Neural progenitor cell (in vitro differentiated cells): ENCODE results near the gene SMOC2. TPM values are rescaled to one million over a fixed set of nuclear protein-coding genes. Genes with fewer than 3 reads are reported as not detected.

Experiments
- DNase-seq: peaks from one replicate; pipeline ENCODE4 v3.0.0-alpha.2; 2016; ENCODE audit warnings: low spot score
- H2AFZ ChIP-seq: fragments of 200-600 bp; sonication (generic); replicated peaks from 2 replicates; pipeline ENCODE4 v1.6.1; 2016; ENCODE audit warnings: antibody characterized with exemption
- H3F3A ChIP-seq: fragments of 200-600 bp; sonication (generic); 2 replicates; pipeline ENCODE4 v1.6.1; 2016; ENCODE audit warnings: antibody characterized with exemption, low read depth
- H3K27ac ChIP-seq: fragments of 200-600 bp; sonication (generic); 2 replicates; pipeline ENCODE4 v1.5.1; 2016; ENCODE audit warnings: mild to moderate bottlenecking
- H3K27me3 ChIP-seq: fragments of 200-600 bp; sonication (generic); 2 replicates; pipeline ENCODE4 v1.6.1; 2016; ENCODE audit warnings: mild to moderate bottlenecking, moderate library complexity
- H3K36me3 ChIP-seq: fragments of 200-600 bp; sonication (generic); 2 replicates; pipeline ENCODE4 v1.5.1; 2016
- H3K4me1 ChIP-seq: fragments of 200-600 bp; sonication (generic); 2 replicates; pipeline ENCODE4 v1.6.1; 2016; ENCODE audit warnings: mixed run types
- H3K4me2 ChIP-seq: fragments of 200-600 bp; sonication (generic); 2 replicates; pipeline ENCODE4 v1.6.1; 2016
- H3K4me3 ChIP-seq: fragments of 200-600 bp; sonication (generic); 2 replicates; pipeline ENCODE4 v1.5.1; 2016
- H3K79me2 ChIP-seq: fragments of 200-600 bp; sonication (generic); 2 replicates; pipeline ENCODE4 v1.6.1; 2016; ENCODE audit warnings: low read depth
- H3K9ac ChIP-seq: fragments of 200-600 bp; sonication (generic); 2 replicates; pipeline ENCODE4 v1.6.1; 2016
- H3K9me3 ChIP-seq: fragments of 200-600 bp; sonication (generic); 2 replicates; pipeline ENCODE4 v1.5.1; 2016; ENCODE audit warnings: low read depth
- H4K20me1 ChIP-seq: fragments of 200-600 bp; sonication (generic); 2 replicates; pipeline ENCODE4 v1.6.1; 2016; ENCODE audit warnings: low read depth
- H3K27ac Mint-ChIP-seq: 3 replicates; pipeline ENCODE4 v1.8.0; 2021; ENCODE audit warnings: mixed read lengths
- H3K27me3 Mint-ChIP-seq: 2 replicates; pipeline ENCODE4 v1.8.0; 2022; ENCODE audit warnings: low read depth, mild to moderate bottlenecking, inconsistent platforms, moderate library complexity, mixed read lengths; ENCODE audit not compliant: insufficient read depth
- H3K36me3 Mint-ChIP-seq: 3 replicates; pipeline ENCODE4 v1.8.0; 2021; ENCODE audit warnings: mixed read lengths
- H3K4me1 Mint-ChIP-seq: 3 replicates; pipeline ENCODE4 v1.8.0; 2021; ENCODE audit warnings: mixed read lengths
- H3K4me3 Mint-ChIP-seq: 3 replicates; pipeline ENCODE4 v1.8.0; 2021; ENCODE audit warnings: mild to moderate bottlenecking, moderate library complexity, mixed read lengths
- H3K9me3 Mint-ChIP-seq: 3 replicates; pipeline ENCODE4 v1.8.0; 2020; ENCODE audit warnings: mixed read lengths
- CTCF ChIP-seq: fragments of 200-600 bp; sonication (generic); IDR thresholded peaks from 2 replicates; pipeline ENCODE4 v1.5.1; 2017; ENCODE audit warnings: antibody characterized with exemption, mild to moderate bottlenecking
- EZH2 ChIP-seq: fragments of 200-600 bp; sonication (generic); IDR thresholded peaks from 2 replicates; pipeline ENCODE4 v1.6.1; 2017; ENCODE audit warnings: antibody characterized with exemption, mild to moderate bottlenecking, moderate library complexity
- EZH2phosphoT487 ChIP-seq: fragments of 200-600 bp; sonication (generic); IDR thresholded peaks from 2 replicates; pipeline ENCODE4 v1.6.1; 2017; ENCODE audit warnings: antibody characterized with exemption
- total RNA-seq: library from RNA; depleted of rRNA; stranded (reverse); fragments of >200 nt; gene quantifications from 2 replicates; pipeline ENCODE4 v1.2.3, GENCODE V29; 2015; ENCODE audit warnings: low replicate concordance

Gene SMOC2
- total RNA-seq, 1 donor from 2014 or later = 0.75 TPM

DNA sequence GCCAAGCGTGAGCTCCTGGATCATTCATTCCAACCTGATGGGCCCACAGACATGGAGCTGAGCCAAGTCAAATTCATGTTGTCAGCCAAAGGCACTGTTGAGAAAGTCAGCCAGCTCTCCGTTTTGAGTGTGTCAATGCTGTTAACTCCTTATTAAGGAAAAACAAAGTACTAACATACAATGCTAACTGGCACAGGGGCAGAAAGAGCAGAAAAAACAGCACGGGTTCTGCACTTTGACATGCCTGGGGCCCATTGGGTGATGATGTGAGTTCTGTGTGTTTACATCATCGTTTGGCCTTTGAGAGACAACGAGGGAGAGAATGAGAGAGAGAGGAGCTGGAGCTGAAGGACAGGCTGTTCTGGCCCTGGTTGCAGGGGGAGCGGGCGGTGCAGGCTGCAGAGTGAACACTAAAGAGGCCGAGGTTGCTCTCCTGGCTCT is 85.9 kb downstream of the SMOC2 start:
- peaks cover 23% of the 10 kb centered on the region for H3K4me1 Mint-ChIP-seq
- H3K4me3 Mint-ChIP-seq = no peak overlapping the region
- peaks cover 2% of the 10 kb centered on the region for H3K27me3 Mint-ChIP-seq
- no peak for DNase-seq
- Histone ChIP-seq H3K27ac (no peak overlapping the region), H4K20me1 (no peaks in the 10 kb centered on the region), H3K4me1 (peaks cover 8% of the 10 kb centered on the region), H3K36me3 (no peaks in the 10 kb centered on the region), H3K4me3 (no peak overlapping the region), H3K27me3 (no peaks in the 10 kb centered on the region), H3K79me2 (no peaks in the 10 kb centered on the region), H3K4me2 (no peak overlapping the region), H3K9me3 (no peaks in the 10 kb centered on the region), H3F3A (no peaks in the 10 kb centered on the region), H2AFZ (no peak overlapping the region), H3K9ac (no peak overlapping the region)
- H3K9me3 Mint-ChIP-seq = no peaks in the 10 kb centered on the region
- no peaks in the 10 kb centered on the region for H3K36me3 Mint-ChIP-seq
- H3K27ac Mint-ChIP-seq = no peak overlapping the region
- no peak for TF ChIP-seq EZH2phosphoT487
- no peak for TF ChIP-seq EZH2
- TF ChIP-seq CTCF = no peak

GRCh38 chr6:168527451-168528210 is 86.6 kb downstream of the SMOC2 start:
- H3K27me3 ChIP-seq = no peaks in the 10 kb centered on the region
- no peak overlapping the region for H3K9ac ChIP-seq
- Mint-ChIP-seq H3K27ac (no peak overlapping the region), H3K4me1 (peaks cover 30% of the 10 kb centered on the region), H3K36me3 (no peaks in the 10 kb centered on the region), H3K9me3 (no peaks in the 10 kb centered on the region), H3K27me3 (peaks cover 2% of the 10 kb centered on the region), H3K4me3 (no peak overlapping the region)
- H3K9me3 ChIP-seq = no peaks in the 10 kb centered on the region
- H3K36me3 ChIP-seq = no peaks in the 10 kb centered on the region
- H3K27ac ChIP-seq = no peak overlapping the region
- peaks cover 15% of the 10 kb centered on the region for H3K4me1 ChIP-seq
- TF ChIP-seq CTCF (no peak), EZH2 (no peak), EZH2phosphoT487 (no peak)
- H3K4me2 ChIP-seq = no peak overlapping the region
- no peaks in the 10 kb centered on the region for H4K20me1 ChIP-seq
- H3K79me2 ChIP-seq = no peaks in the 10 kb centered on the region
- no peak overlapping the region for H2AFZ ChIP-seq
- no peaks in the 10 kb centered on the region for H3F3A ChIP-seq
- H3K4me3 ChIP-seq = no peak overlapping the region
- DNase-seq = no peak

DNA sequence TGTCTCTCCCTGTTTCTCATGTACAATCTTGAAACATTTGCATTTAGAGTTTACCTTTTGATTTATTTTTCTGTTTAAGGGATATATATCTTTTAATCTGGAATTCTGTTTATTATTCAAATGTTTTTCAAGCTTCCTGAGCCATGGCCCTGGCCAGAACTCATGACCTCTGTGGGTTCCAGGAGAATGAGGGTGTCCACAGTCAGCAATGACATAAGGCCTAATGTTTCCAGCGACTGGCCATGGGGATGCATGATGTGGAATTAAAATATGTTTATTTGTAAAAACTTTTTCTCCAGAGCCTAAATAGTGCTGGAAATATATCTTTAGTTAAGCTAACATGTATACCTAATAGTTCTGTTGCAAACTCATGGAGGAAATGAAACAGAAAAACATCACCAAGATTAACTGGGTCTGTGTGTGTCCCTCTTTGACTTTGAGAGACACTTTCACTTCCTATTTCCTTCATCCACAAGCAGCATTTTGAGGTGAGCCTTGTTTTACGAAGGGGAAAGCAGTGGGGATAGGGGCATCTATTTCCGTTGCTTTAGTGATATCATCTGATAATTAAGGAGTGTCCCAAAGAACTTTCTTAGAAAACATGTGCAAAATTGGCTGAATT is 87.6 kb downstream of the SMOC2 start:
- H3K27me3 ChIP-seq = no peaks in the 10 kb centered on the region
- H3K27ac Mint-ChIP-seq = no peak overlapping the region
- DNase-seq = no peak
- H3K4me1 Mint-ChIP-seq = peaks cover 30% of the 10 kb centered on the region
- no peak overlapping the region for H3K4me3 Mint-ChIP-seq
- no peaks in the 10 kb centered on the region for H4K20me1 ChIP-seq
- H3K4me2 ChIP-seq = no peak overlapping the region
- TF ChIP-seq CTCF = no peak
- no peak overlapping the region for H3K27ac ChIP-seq
- H2AFZ ChIP-seq = no peak overlapping the region
- no peaks in the 10 kb centered on the region for H3F3A ChIP-seq
- no peaks in the 10 kb centered on the region for H3K9me3 ChIP-seq
- no peaks in the 10 kb centered on the region for H3K36me3 Mint-ChIP-seq
- H3K27me3 Mint-ChIP-seq = peaks cover 2% of the 10 kb centered on the region
- H3K4me3 ChIP-seq = no peak overlapping the region
- H3K79me2 ChIP-seq = no peaks in the 10 kb centered on the region
- H3K9ac ChIP-seq = no peak overlapping the region
- no peaks in the 10 kb centered on the region for H3K36me3 ChIP-seq
- H3K4me1 ChIP-seq = peaks cover 19% of the 10 kb centered on the region
- H3K9me3 Mint-ChIP-seq = no peaks in the 10 kb centered on the region
